Ishikawa (cell line): ENCODE results near the gene ALG2.

Experiments used
- CEBPB ChIP-seq: IDR thresholded peaks from 2 replicates; pipeline ENCODE4 v1.6.1; 2012
- EP300 ChIP-seq: IDR thresholded peaks from 2 replicates; pipeline ENCODE4 v1.6.1; 2012; ENCODE audit warnings: borderline replicate concordance
- FOXM1 ChIP-seq: IDR thresholded peaks from 2 replicates; pipeline ENCODE4 v1.6.1; 2012; ENCODE audit warnings: low read depth, borderline replicate concordance
- NFIC ChIP-seq: IDR thresholded peaks from 2 replicates; pipeline ENCODE4 v1.6.1; 2012
- RAD21 ChIP-seq: IDR thresholded peaks from 2 replicates; pipeline ENCODE4 v1.6.1; 2012; ENCODE audit warnings: low read depth
- TAF1 ChIP-seq: IDR thresholded peaks from 2 replicates; pipeline ENCODE4 v1.6.1; 2012; ENCODE audit warnings: low read depth, mild to moderate bottlenecking
- TF ChIP-seq, protein P1 (sequence below): IDR thresholded peaks from 2 replicates; pipeline ENCODE4 v1.6.1; 2012; ENCODE audit warnings: low read depth, mild to moderate bottlenecking

DNA sequence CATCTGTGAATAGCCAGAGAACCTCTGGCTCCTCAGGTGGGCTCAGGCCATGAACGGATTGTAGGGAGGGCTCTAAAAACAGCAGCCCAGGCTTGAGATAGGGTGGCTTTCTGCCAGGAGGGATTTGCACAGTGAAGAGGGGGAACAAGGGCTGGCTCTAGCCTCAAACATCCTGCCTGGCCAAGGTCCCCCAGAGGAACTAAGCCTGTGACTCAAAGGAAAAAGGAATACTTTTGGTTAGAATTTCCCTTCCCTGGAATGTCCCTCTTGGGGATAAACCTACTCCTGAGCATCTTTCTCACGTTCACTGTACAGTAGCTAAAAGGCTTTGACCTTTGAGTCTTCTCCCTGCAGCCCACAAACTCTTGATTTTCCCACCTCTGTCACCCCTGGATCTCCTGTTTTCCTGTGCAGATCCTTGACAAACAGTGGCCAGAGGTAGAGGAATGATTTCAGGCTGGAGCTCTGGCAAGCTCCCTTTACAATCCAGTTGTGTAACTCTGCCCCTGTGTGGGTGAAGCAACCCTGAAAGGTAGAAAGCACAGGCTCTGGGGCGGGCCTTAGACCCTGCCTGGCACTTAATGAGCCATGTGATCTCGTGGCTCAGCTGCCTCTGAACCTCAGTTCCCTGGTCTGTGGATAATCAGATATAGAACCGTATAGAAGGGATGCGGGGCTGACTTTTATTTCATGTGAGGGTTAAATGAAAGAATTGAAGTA, 17.8 kb upstream of the ALG2 start:
- TF ChIP-seq CEBPB = no peak
- TF ChIP-seq, protein P1, sequence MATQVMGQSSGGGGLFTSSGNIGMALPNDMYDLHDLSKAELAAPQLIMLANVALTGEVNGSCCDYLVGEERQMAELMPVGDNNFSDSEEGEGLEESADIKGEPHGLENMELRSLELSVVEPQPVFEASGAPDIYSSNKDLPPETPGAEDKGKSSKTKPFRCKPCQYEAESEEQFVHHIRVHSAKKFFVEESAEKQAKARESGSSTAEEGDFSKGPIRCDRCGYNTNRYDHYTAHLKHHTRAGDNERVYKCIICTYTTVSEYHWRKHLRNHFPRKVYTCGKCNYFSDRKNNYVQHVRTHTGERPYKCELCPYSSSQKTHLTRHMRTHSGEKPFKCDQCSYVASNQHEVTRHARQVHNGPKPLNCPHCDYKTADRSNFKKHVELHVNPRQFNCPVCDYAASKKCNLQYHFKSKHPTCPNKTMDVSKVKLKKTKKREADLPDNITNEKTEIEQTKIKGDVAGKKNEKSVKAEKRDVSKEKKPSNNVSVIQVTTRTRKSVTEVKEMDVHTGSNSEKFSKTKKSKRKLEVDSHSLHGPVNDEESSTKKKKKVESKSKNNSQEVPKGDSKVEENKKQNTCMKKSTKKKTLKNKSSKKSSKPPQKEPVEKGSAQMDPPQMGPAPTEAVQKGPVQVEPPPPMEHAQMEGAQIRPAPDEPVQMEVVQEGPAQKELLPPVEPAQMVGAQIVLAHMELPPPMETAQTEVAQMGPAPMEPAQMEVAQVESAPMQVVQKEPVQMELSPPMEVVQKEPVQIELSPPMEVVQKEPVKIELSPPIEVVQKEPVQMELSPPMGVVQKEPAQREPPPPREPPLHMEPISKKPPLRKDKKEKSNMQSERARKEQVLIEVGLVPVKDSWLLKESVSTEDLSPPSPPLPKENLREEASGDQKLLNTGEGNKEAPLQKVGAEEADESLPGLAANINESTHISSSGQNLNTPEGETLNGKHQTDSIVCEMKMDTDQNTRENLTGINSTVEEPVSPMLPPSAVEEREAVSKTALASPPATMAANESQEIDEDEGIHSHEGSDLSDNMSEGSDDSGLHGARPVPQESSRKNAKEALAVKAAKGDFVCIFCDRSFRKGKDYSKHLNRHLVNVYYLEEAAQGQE = no peak
- no peak for TF ChIP-seq EP300
- TF ChIP-seq FOXM1 = no peak
- TF ChIP-seq NFIC = no peak
- TF ChIP-seq TAF1 = no peak
- no peak for TF ChIP-seq RAD21
